GM18511 (cell line): Measurements from ENCODE around the gene CAND2.

Experiments
- ATAC-seq: cut with Tn5 transposase; IDR thresholded peaks from one replicate; pipeline ENCODE4 v1.9.1; 2021; ENCODE audit warnings: mild to moderate bottlenecking, moderate library complexity; ENCODE audit not compliant: unreplicated experiment

CAND2 gene

DNA sequence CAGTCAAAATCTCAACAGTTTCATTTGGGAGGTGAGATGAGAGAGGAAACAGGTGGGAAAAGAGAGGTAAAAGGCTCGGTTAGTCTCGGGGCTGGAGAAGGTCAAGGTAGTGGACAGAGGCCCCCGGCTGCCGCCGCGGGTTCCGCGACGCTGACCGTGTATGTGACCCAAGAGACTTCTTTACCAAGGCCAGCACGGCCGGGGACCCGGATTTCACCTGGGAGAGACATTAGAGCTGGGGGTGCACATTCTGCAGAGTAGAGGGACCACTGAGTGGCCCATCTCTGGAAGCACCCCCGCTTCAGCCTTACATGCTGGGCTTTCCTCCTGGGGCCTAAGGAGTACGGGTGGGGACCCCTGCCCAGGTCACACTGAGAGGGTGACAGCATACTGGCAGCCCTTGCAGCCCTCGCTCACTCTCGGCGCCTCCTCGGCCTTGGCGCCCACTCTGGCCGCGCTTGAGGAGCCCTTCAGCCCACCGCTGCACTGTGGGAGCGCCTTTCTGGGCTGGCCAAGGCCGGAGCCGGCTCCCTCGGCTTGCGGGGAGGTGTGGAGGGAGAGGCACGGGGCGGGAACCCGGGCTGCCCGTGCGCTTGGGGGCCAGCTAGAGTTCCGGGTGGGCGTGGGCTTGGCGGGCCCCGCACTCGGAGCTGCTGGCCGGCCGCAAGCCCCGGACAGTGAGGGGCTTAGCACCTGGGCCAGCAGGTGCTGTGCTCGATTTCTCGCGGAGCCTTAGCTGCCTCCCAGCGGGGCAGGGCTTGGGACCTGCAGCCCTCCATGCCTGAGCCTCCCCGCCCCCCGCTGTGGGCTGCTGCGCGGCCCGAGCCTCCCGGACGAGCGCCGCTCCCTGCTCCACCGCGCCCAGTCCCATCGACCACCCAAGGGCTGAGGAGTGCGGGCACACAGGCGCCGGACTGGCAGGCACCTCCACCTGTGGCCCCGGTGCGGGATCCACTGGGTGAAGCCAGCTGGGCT is 86.1 kb downstream of the CAND2 start:
- no peak for ATAC-seq

DNA sequence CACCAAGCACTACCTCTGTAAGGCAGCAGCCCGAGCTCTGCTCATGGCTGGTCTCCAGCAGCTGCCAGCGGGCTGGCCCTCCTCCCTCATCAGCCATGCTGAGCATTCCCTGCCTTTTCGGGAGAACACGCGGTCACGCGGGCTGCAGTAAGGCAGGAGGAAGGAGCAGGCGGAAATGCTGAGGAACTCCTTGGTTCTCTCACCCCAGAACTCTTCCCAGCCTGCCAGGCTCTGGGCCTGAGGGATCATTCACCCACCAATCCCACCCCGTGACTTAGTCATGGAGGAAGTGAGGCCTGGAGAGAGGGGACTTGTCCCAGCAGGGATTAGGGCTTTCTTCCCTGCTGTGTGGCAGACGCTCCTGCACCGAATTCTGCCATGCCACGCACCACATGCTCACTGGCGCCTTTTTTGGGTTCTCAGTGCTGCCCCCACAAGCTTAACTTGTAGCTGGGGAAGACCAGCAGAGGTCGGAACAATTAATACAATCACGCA is 87.8 kb downstream of the CAND2 start:
- ATAC-seq = no peak
